B cell (primary cell): Measurements from ENCODE around the gene TMEM208. TPM values are rescaled to one million over a fixed set of nuclear protein-coding genes. Genes with fewer than 3 reads are reported as not detected.

Experiments
- ATAC-seq: fragments of 200-7000 bp; cut with Tn5 transposase; one replicate; pipeline ENCODE4 v1.10.0; 2021; ENCODE audit warnings: low read depth, mild to moderate bottlenecking, moderate number of reproducible peaks, moderate library complexity
- CTCF ChIA-PET: fragments of 350-600 bp; sonication (Branson Sonifier 250); formaldehyde crosslinking; loops from one replicate; lab custom pipeline; 2021; ENCODE audit warnings: antibody characterized with exemption, inconsistent platforms; lab: Charles Lee
- POLR2A ChIA-PET: fragments of 350-600 bp; sonication (Branson Sonifier 250); formaldehyde crosslinking; loops from one replicate; lab custom pipeline; 2021; ENCODE audit warnings: antibody characterized with exemption; lab: Charles Lee
- DNase-seq: peaks from one replicate; pipeline ENCODE4 v3.0.0; 2013
- H2AFZ ChIP-seq: 2 replicates; pipeline ENCODE4 v1.6.1; 2012; ENCODE audit warnings: mild to moderate bottlenecking, low read depth, low read length; ENCODE audit not compliant: insufficient read depth, poor library complexity, severe bottlenecking
- H3K27ac ChIP-seq, 2 donors: 1 replicate in 1 of 2; 2 replicates in 1 of 2; pipeline ENCODE4 v1.5.1; 2012 to 2013; ENCODE audit warnings: low read length in 2 of 2, mild to moderate bottlenecking in 2 of 2, moderate library complexity in 1 of 2
- H3K27me3 ChIP-seq, 4 experiments: fragments of 200-600 bp in 1 of 4; sonication (generic) in 1 of 4; replicated peaks in 1 of 4; 1 replicate in 2 of 4; 2 replicates in 2 of 4; pipeline versions ENCODE4 v1.6.1 to v1.7.0; 2013 to 2016; ENCODE audit warnings: low read length in 3 of 4, mild to moderate bottlenecking in 2 of 4, mixed read lengths in 1 of 4, moderate library complexity in 1 of 4; ENCODE audit not compliant: insufficient read depth in 4 of 4, control insufficient read depth in 3 of 4; ENCODE audit errors: control extremely low read depth in 1 of 4
- H3K36me3 ChIP-seq, 2 experiments: replicated peaks in 1 of 2; 1 replicate in 1 of 2; 2 replicates in 1 of 2; pipeline versions ENCODE4 v1.6.1 to v1.7.1; 2013; ENCODE audit warnings: low read length in 1 of 2; ENCODE audit not compliant: insufficient read depth in 2 of 2, control insufficient read depth in 1 of 2; ENCODE audit errors: control extremely low read depth in 1 of 2, extremely low read depth in 1 of 2
- H3K4me1 ChIP-seq, 2 donors: fragments of 200-600 bp in 1 of 2; sonication (generic) in 1 of 2; 1 replicate in 1 of 2; 2 replicates in 1 of 2; pipeline versions ENCODE4 v1.5.1 to v1.6.1; 2013 to 2017; ENCODE audit warnings: low read length in 2 of 2; ENCODE audit not compliant: control insufficient read depth in 2 of 2, insufficient read depth in 2 of 2
- H3K4me2 ChIP-seq: replicated peaks from 2 replicates; pipeline ENCODE3; 2012; ENCODE audit warnings: mild to moderate bottlenecking, low read depth, low read length; ENCODE audit not compliant: poor library complexity, severe bottlenecking
- H3K4me3 ChIP-seq, 5 experiments: fragments of 200-600 bp in 1 of 5; sonication (generic) in 1 of 5; 1 replicate in 3 of 5; 2 replicates in 2 of 5; pipeline versions ENCODE4 v1.5.1 to v1.7.0; 2011 to 2016; ENCODE audit warnings: low read length in 4 of 5, mild to moderate bottlenecking in 4 of 5, low read depth in 2 of 5, control low read depth in 1 of 5, moderate library complexity in 1 of 5; ENCODE audit not compliant: insufficient read depth in 1 of 5; ENCODE audit errors: control extremely low read depth in 1 of 5, extremely low read depth in 1 of 5
- H3K79me2 ChIP-seq: fragments of 200-600 bp; sonication (generic); one replicate; pipeline ENCODE4 v1.6.0; 2016; ENCODE audit warnings: low read length; ENCODE audit not compliant: control insufficient read depth, insufficient read depth
- H3K9ac ChIP-seq: fragments of 200-600 bp; sonication (generic); 2 replicates; pipeline ENCODE4 v1.6.1; 2017; ENCODE audit warnings: mild to moderate bottlenecking, low read length, moderate library complexity
- H3K9me3 ChIP-seq, 3 donors: one replicate each; pipeline versions ENCODE4 v1.6.1 to v1.7.1; 2013; ENCODE audit warnings: low read length in 2 of 3; ENCODE audit not compliant: control insufficient read depth in 2 of 3, insufficient read depth in 1 of 3; ENCODE audit errors: control extremely low read depth in 1 of 3
- H4K20me1 ChIP-seq: 2 replicates; pipeline ENCODE4 v1.6.0; 2012; ENCODE audit warnings: mild to moderate bottlenecking, low read length; ENCODE audit not compliant: insufficient read depth, control insufficient read depth, poor library complexity, severe bottlenecking
- H3K27ac Mint-ChIP-seq: one replicate; pipeline ENCODE4 v1.8.0; 2021; ENCODE audit warnings: mixed read lengths
- H3K27me3 Mint-ChIP-seq: one replicate; pipeline ENCODE4 v1.8.0; 2021; ENCODE audit warnings: mixed read lengths
- H3K4me1 Mint-ChIP-seq: one replicate; pipeline ENCODE4 v1.8.0; 2021; ENCODE audit warnings: mixed read lengths
- H3K4me3 Mint-ChIP-seq: one replicate; pipeline ENCODE4 v1.8.0; 2021; ENCODE audit warnings: mixed read lengths
- H3K9me3 Mint-ChIP-seq: one replicate; pipeline ENCODE4 v1.8.0; 2022; ENCODE audit warnings: mixed read lengths; ENCODE audit not compliant: insufficient read depth
- EZH2 ChIP-seq: IDR thresholded peaks from 2 replicates; pipeline ENCODE4 v1.6.1; 2012; ENCODE audit warnings: borderline replicate concordance, low read depth, mild to moderate bottlenecking, moderate library complexity, low read length; ENCODE audit not compliant: insufficient read depth, poor library complexity, severe bottlenecking
- WGBS: methylation state at CpG from one replicate; pipeline ENCODE4 v1.1.5; 2013; ENCODE audit warnings: missing lambda C conversion rate; ENCODE audit not compliant: insufficient coverage; 5-methylcytosine and 5-hydroxymethylcytosine counted together
- intact Hi-C: fragments of 100-400 bp; cut with micrococcal nuclease; formaldehyde crosslinking; loops from one replicate; pipeline ENCODE4 v1.10.0; 2022
- polyA plus RNA-seq: library from polyadenylated mRNA; depleted of rRNA; stranded (reverse); fragments of >200 nt; gene quantifications from 2 replicates; pipeline ENCODE4 v1.2.3, GENCODE V29; 2012
- total RNA-seq, 2 donors: library from RNA; stranded (reverse); fragments of 120-200 nt in 1 of 2; gene quantifications; 1 replicate in 1 of 2; 2 replicates in 1 of 2; pipeline versions ENCODE4 v1.2.3 to v1.2.4, GENCODE V29; 2013 to 2022
- TF ChIP-seq, protein P1 (sequence below): fragments of 200-600 bp; IDR thresholded peaks from one replicate; pipeline ENCODE4 v1.8.0; 2022; ENCODE audit warnings: antibody characterized with exemption, mild to moderate bottlenecking

TMEM208 gene
- total and polyA plus RNA-seq, 2 donors (not counting 1 experiment from before 2014, with no cell fraction given): 36.1 to 40.4 TPM

DNA sequence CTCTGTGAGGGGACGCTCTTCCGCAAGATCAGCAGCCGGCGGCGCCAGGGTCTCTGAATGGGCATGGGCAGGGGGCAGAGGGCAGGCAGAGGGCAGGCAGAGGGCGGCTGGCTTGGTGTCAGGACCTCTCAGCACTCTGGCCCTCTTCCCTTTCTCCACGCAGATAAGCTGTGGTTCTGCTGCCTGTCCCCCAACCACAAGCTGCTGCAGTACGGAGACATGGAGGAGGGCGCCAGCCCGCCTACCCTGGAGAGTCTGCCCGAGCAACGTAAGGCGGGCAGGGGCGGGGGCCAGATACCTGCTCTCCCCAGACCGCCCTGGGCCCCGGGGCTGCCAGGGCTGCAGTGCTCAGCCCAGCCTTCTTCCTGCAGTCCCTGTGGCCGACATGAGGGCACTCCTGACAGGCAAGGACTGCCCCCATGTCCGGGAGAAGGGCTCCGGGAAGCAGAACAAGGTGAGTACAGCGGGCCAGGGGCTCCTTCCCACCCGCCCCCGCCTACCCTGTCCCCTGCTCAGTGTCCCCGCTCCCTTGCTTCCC is 23.9 kb upstream of the TMEM208 start:
- Histone ChIP-seq H4K20me1 (peaks cover 5% of the 10 kb centered on the region), H3K27me3 (no peaks in the 10 kb centered on the region), H3K4me2 (no peak overlapping the region), H3K9me3 (no peaks in the 10 kb centered on the region), H2AFZ (no peak overlapping the region), H3K36me3 (peaks cover 0 to 31% of the 10 kb centered on the region in 2 experiments), H3K9ac (no peak overlapping the region), H3K79me2 (no peaks in the 10 kb centered on the region), H3K4me1 (no peaks in the 10 kb centered on the region), H3K27ac (no peak overlapping the region), H3K4me3 (no peak overlapping the region)
- intact Hi-C loops: no loop called here
- ChIA-PET POLR2A (no interaction called here), CTCF (no interaction called here)
- Mint-ChIP-seq H3K9me3 (no peaks in the 10 kb centered on the region), H3K4me3 (no peak overlapping the region), H3K27me3 (no peaks in the 10 kb centered on the region), H3K27ac (no peak overlapping the region), H3K4me1 (peaks cover 5% of the 10 kb centered on the region)
- DNase-seq: no peak
- no peak for ATAC-seq
- WGBS: 95% methylated on average over 23 of the region's 23 CpGs
- TF ChIP-seq, protein P1, sequence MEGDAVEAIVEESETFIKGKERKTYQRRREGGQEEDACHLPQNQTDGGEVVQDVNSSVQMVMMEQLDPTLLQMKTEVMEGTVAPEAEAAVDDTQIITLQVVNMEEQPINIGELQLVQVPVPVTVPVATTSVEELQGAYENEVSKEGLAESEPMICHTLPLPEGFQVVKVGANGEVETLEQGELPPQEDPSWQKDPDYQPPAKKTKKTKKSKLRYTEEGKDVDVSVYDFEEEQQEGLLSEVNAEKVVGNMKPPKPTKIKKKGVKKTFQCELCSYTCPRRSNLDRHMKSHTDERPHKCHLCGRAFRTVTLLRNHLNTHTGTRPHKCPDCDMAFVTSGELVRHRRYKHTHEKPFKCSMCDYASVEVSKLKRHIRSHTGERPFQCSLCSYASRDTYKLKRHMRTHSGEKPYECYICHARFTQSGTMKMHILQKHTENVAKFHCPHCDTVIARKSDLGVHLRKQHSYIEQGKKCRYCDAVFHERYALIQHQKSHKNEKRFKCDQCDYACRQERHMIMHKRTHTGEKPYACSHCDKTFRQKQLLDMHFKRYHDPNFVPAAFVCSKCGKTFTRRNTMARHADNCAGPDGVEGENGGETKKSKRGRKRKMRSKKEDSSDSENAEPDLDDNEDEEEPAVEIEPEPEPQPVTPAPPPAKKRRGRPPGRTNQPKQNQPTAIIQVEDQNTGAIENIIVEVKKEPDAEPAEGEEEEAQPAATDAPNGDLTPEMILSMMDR: no peak
- TF ChIP-seq EZH2: no peak

DNA sequence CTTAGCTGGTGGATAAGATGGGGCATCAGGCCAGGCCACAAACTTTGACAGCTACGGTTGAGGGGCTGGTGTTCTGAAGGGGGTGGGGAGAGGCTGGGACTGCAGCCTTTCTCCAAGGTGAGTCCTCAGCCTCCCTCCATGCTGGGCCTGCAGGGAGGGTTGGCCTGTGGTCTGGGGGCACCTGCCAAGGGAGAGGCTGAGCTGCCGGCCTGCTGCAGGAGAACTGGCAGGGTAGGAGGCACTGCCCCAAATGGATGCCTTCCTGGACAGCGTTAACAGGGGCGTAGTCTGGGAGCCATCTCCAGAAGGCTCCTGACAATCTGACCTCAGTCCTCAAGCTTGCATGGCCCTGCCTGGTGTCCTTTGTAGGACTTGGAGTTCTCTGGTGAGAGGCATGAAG is 22.9 kb upstream of the TMEM208 start:
- Histone ChIP-seq H3K27me3 (no peaks in the 10 kb centered on the region), H2AFZ (no peak overlapping the region), H3K4me2 (no peak overlapping the region), H3K9ac (no peak overlapping the region), H3K79me2 (no peaks in the 10 kb centered on the region), H4K20me1 (no peaks in the 10 kb centered on the region), H3K4me3 (no peak overlapping the region), H3K27ac (no peak overlapping the region), H3K9me3 (no peaks in the 10 kb centered on the region), H3K4me1 (no peaks in the 10 kb centered on the region), H3K36me3 (peaks cover 0 to 25% of the 10 kb centered on the region in 2 experiments)
- no peak for ATAC-seq
- WGBS: 74% methylated on average over 4 of the region's 4 CpGs
- intact Hi-C loops: no loop called here
- Mint-ChIP-seq H3K4me1 (no peaks in the 10 kb centered on the region), H3K4me3 (no peak overlapping the region), H3K27ac (no peak overlapping the region), H3K9me3 (no peaks in the 10 kb centered on the region), H3K27me3 (no peaks in the 10 kb centered on the region)
- ChIA-PET CTCF (no interaction called here), POLR2A (no interaction called here)
- no peak for DNase-seq
- TF ChIP-seq, protein P1: no peak
- TF ChIP-seq EZH2: no peak
